ENCODE results near the gene ZFHX3.

Gene ZFHX3

GRCh38 chr16:72891291-72892227 lies 156.4 kb downstream of the ZFHX3 start:
- Histone ChIP-seq H3K27ac (no peak overlapping the region), H3K9me3 (ENCODE audit: low read depth, low read length) (no peaks in the 10 kb centered on the region), H3K9ac (ENCODE audit: insufficient read length) (no peak overlapping the region), H3K36me3 (ENCODE audit: insufficient read depth, low read length) (no peaks in the 10 kb centered on the region), H3K4me3 (no peak overlapping the region)
- no peak for TF ChIP-seq FOXP2 (optimal IDR thresholded peaks at IDR 0.05; ENCODE audit: control extremely low read depth, extremely low read length, insufficient read depth)
- no peak for TF ChIP-seq EZH2 (IDR thresholded peaks at IDR 0.05)
- TF ChIP-seq POLR2AphosphoS5 (IDR thresholded peaks at IDR 0.05; ENCODE audit: borderline replicate concordance, low read depth, low read length) = no peak
- DNase-seq (ENCODE audit: low read depth, low spot score) = no peak

GRCh38 chr16:72890587-72890986 lies 157.3 kb downstream of the ZFHX3 start:
- no peaks in the 10 kb centered on the region for H3K36me3 ChIP-seq (ENCODE audit: insufficient read depth, low read length)

GRCh38 chr16:72889616-72890582 lies 158.0 kb downstream of the ZFHX3 start:
- Histone ChIP-seq H3K27ac (no peak overlapping the region), H3K9me3 (ENCODE audit: low read depth, low read length) (no peaks in the 10 kb centered on the region), H3K9ac (ENCODE audit: insufficient read length) (no peak overlapping the region), H3K4me3 (no peak overlapping the region), H3K36me3 (ENCODE audit: insufficient read depth, low read length) (no peaks in the 10 kb centered on the region)
- TF ChIP-seq POLR2AphosphoS5 (IDR thresholded peaks at IDR 0.05; ENCODE audit: borderline replicate concordance, low read depth, low read length) = no peak
- TF ChIP-seq FOXP2 (optimal IDR thresholded peaks at IDR 0.05; ENCODE audit: control extremely low read depth, extremely low read length, insufficient read depth) = no peak
- TF ChIP-seq EZH2 (IDR thresholded peaks at IDR 0.05) = no peak
- no peak for DNase-seq (ENCODE audit: low read depth, low spot score)

More at GRCh38 chr16:72890587-72890986, 157.3 kb downstream of the ZFHX3 start:
- no peaks in the 10 kb centered on the region for H3K9me3 ChIP-seq (ENCODE audit: low read depth, low read length)
- H3K9ac ChIP-seq (ENCODE audit: insufficient read length) = no peak overlapping the region
- H3K4me3 ChIP-seq = no peak overlapping the region
- DNase-seq (ENCODE audit: low read depth, low spot score) = no peak
- TF ChIP-seq POLR2AphosphoS5 (IDR thresholded peaks at IDR 0.05; ENCODE audit: borderline replicate concordance, low read depth, low read length) (no peak), EZH2 (IDR thresholded peaks at IDR 0.05) (no peak), FOXP2 (optimal IDR thresholded peaks at IDR 0.05; ENCODE audit: control extremely low read depth, extremely low read length, insufficient read depth) (no peak)
- H3K27ac ChIP-seq = no peak overlapping the region

GRCh38 chr16:72887537-72887936 lies 160.4 kb downstream of the ZFHX3 start:
- Histone ChIP-seq H3K9ac (ENCODE audit: insufficient read length) (no peak overlapping the region), H3K27ac (no peak overlapping the region), H3K4me3 (no peak overlapping the region), H3K9me3 (ENCODE audit: low read depth, low read length) (no peaks in the 10 kb centered on the region), H3K36me3 (ENCODE audit: insufficient read depth, low read length) (no peaks in the 10 kb centered on the region)
- TF ChIP-seq EZH2 (IDR thresholded peaks at IDR 0.05) = no peak
- no peak for TF ChIP-seq POLR2AphosphoS5 (IDR thresholded peaks at IDR 0.05; ENCODE audit: borderline replicate concordance, low read depth, low read length)
- no peak for TF ChIP-seq FOXP2 (optimal IDR thresholded peaks at IDR 0.05; ENCODE audit: control extremely low read depth, extremely low read length, insufficient read depth)
- no peak for DNase-seq (ENCODE audit: low read depth, low spot score)

GRCh38 chr16:72886346-72886974 lies 161.5 kb downstream of the ZFHX3 start:
- Histone ChIP-seq H3K27ac (no peak overlapping the region), H3K9ac (ENCODE audit: insufficient read length) (no peak overlapping the region), H3K4me3 (no peak overlapping the region), H3K9me3 (ENCODE audit: low read depth, low read length) (no peaks in the 10 kb centered on the region), H3K36me3 (ENCODE audit: insufficient read depth, low read length) (no peaks in the 10 kb centered on the region)
- TF ChIP-seq FOXP2 (optimal IDR thresholded peaks at IDR 0.05; ENCODE audit: control extremely low read depth, extremely low read length, insufficient read depth) (no peak), POLR2AphosphoS5 (IDR thresholded peaks at IDR 0.05; ENCODE audit: borderline replicate concordance, low read depth, low read length) (no peak), EZH2 (IDR thresholded peaks at IDR 0.05) (no peak)
- DNase-seq (ENCODE audit: low read depth, low spot score) = no peak

- no peaks in the 10 kb centered on the region for H3K36me3 ChIP-seq (ENCODE audit: insufficient read depth, low read length)
- H3K9me3 ChIP-seq (ENCODE audit: low read depth, low read length) = no peaks in the 10 kb centered on the region
- H3K9ac ChIP-seq (ENCODE audit: insufficient read length) = no peak overlapping the region
- no peak overlapping the region for H3K27ac ChIP-seq
- H3K4me3 ChIP-seq = no peak overlapping the region
- DNase-seq (ENCODE audit: low read depth, low spot score) = no peak
- no peak for TF ChIP-seq POLR2AphosphoS5 (IDR thresholded peaks at IDR 0.05; ENCODE audit: borderline replicate concordance, low read depth, low read length)
- TF ChIP-seq FOXP2 (optimal IDR thresholded peaks at IDR 0.05; ENCODE audit: control extremely low read depth, extremely low read length, insufficient read depth) = no peak
- TF ChIP-seq EZH2 (IDR thresholded peaks at IDR 0.05) = no peak
Measured at GRCh38 chr16:72884573-72884972, 163.4 kb downstream of the ZFHX3 start.

GRCh38 chr16:72884037-72884436 lies 163.9 kb downstream of the ZFHX3 start:
- Histone ChIP-seq H3K9ac (ENCODE audit: insufficient read length) (no peak overlapping the region), H3K9me3 (ENCODE audit: low read depth, low read length) (no peaks in the 10 kb centered on the region), H3K36me3 (ENCODE audit: insufficient read depth, low read length) (no peaks in the 10 kb centered on the region), H3K27ac (no peak overlapping the region), H3K4me3 (no peak overlapping the region)
- no peak for DNase-seq (ENCODE audit: low read depth, low spot score)
- TF ChIP-seq POLR2AphosphoS5 (IDR thresholded peaks at IDR 0.05; ENCODE audit: borderline replicate concordance, low read depth, low read length) (no peak), EZH2 (IDR thresholded peaks at IDR 0.05) (no peak), FOXP2 (optimal IDR thresholded peaks at IDR 0.05; ENCODE audit: control extremely low read depth, extremely low read length, insufficient read depth) (no peak)

Measured in SK-N-MC (cell line).